Fibroblast of lung (primary cell): ENCODE measurements around the gene MELTF. TPM values are rescaled to one million over a fixed set of nuclear protein-coding genes. Genes with fewer than 3 reads are reported as not detected.

Source experiments
- DNase-seq, 2 donors: peaks; one replicate each; pipeline versions ENCODE4 v3.0.0 to v3.0.0-alpha.2; 2010; ENCODE audit warnings: low read depth in 2 of 2
- H2AFZ ChIP-seq: 2 replicates; pipeline ENCODE4 v1.5.1; 2012; ENCODE audit warnings: low read length, control low read depth, inconsistent platforms
- H3K27ac ChIP-seq: 2 replicates; pipeline ENCODE4 v1.5.1; 2011; ENCODE audit warnings: low read length, control low read depth; ENCODE audit not compliant: insufficient read depth
- H3K27me3 ChIP-seq: 2 replicates; pipeline ENCODE4 v1.5.1; 2011; ENCODE audit warnings: mild to moderate bottlenecking, low read length; ENCODE audit not compliant: control insufficient read depth, insufficient read depth
- H3K36me3 ChIP-seq: 2 replicates; pipeline ENCODE4 v1.5.1; 2011; ENCODE audit warnings: low read length; ENCODE audit not compliant: control insufficient read depth, insufficient read depth
- H3K4me1 ChIP-seq: 2 replicates; pipeline ENCODE4 v1.5.1; 2011; ENCODE audit warnings: low read length; ENCODE audit not compliant: control insufficient read depth, insufficient read depth; ENCODE audit errors: extremely low read depth
- H3K4me2 ChIP-seq: 2 replicates; pipeline ENCODE4 v1.5.1; 2011; ENCODE audit warnings: low read length, control low read depth; ENCODE audit not compliant: insufficient read depth; ENCODE audit errors: extremely low read depth
- H3K4me3 ChIP-seq, 4 experiments: fragments of 200-600 bp in 1 of 4; sonication (generic) in 1 of 4; replicated peaks in 1 of 4; 2 replicates each; pipeline ENCODE4 v1.5.1; 2011 to 2016; ENCODE audit warnings: low read length in 4 of 4, low read depth in 3 of 4, mild to moderate bottlenecking in 3 of 4, control low read depth in 2 of 4, inconsistent platforms in 1 of 4, mixed read lengths in 1 of 4; ENCODE audit not compliant: insufficient read depth in 1 of 4; ENCODE audit errors: control extremely low read depth in 1 of 4
- H3K79me2 ChIP-seq: 2 replicates; pipeline ENCODE4 v1.5.1; 2012; ENCODE audit warnings: mild to moderate bottlenecking, low read length, inconsistent platforms; ENCODE audit not compliant: control insufficient read depth, insufficient read depth
- H3K9ac ChIP-seq: 2 replicates; pipeline ENCODE4 v1.5.1; 2011; ENCODE audit warnings: mild to moderate bottlenecking, low read length, control low read depth; ENCODE audit not compliant: insufficient read depth
- H3K9me3 ChIP-seq: 2 replicates; pipeline ENCODE4 v1.5.1; 2012; ENCODE audit warnings: low read depth, low read length; ENCODE audit not compliant: control insufficient read depth, insufficient read depth
- H4K20me1 ChIP-seq: 2 replicates; pipeline ENCODE4 v1.5.1; 2011; ENCODE audit warnings: low read length; ENCODE audit not compliant: control insufficient read depth, insufficient read depth; ENCODE audit errors: extremely low read depth
- EZH2 ChIP-seq: IDR thresholded peaks from 2 replicates; pipeline ENCODE4 v1.5.1; 2012; ENCODE audit warnings: low read length, control low read depth, mild to moderate bottlenecking; ENCODE audit errors: missing control alignments
- polyA plus RNA-seq, 2 donors: library from polyadenylated mRNA; depleted of rRNA in 1 of 2; stranded (reverse) in 1 of 2; unstranded in 1 of 2; fragments of >200 nt; gene quantifications; 2 replicates each; pipeline ENCODE4 v1.2.1, GENCODE V29; 2011 to 2012; ENCODE audit warnings: missing spikeins in 1 of 2
- total RNA-seq: library from RNA; depleted of rRNA; stranded (reverse); fragments of >200 nt; gene quantifications from 2 replicates; pipeline ENCODE4 v1.2.1, GENCODE V29; 2014
- TF ChIP-seq, protein P1 (sequence below), 2 donors: IDR thresholded peaks in 1 of 2; conservative IDR thresholded peaks in 1 of 2; 1 replicate in 1 of 2; 2 replicates in 1 of 2; pipeline ENCODE4 v1.5.1; 2011 to 2012; ENCODE audit warnings: low read length in 2 of 2, control low read depth in 1 of 2, inconsistent platforms in 1 of 2, low read depth in 1 of 2, mild to moderate bottlenecking in 1 of 2

Gene MELTF
- total and polyA plus RNA-seq, 2 donors (not counting 1 experiment from before 2014, with no cell fraction given): 2.7 to 5.0 TPM

- Histone ChIP-seq H3K36me3 (no peaks in the 10 kb centered on the region), H3K4me3 (no peak overlapping the region), H4K20me1 (no peaks in the 10 kb centered on the region), H2AFZ (no peak overlapping the region), H3K79me2 (no peaks in the 10 kb centered on the region), H3K4me1 (peaks cover 14% of the 10 kb centered on the region), H3K27me3 (no peaks in the 10 kb centered on the region), H3K27ac (peak overlapping the region; percentile 48), H3K9me3 (no peaks in the 10 kb centered on the region), H3K9ac (no peak overlapping the region), H3K4me2 (peak overlapping the region; percentile 2)
- peak; percentile 98 to 99 for DNase-seq
- no peak for TF ChIP-seq EZH2
- TF ChIP-seq, protein P1, sequence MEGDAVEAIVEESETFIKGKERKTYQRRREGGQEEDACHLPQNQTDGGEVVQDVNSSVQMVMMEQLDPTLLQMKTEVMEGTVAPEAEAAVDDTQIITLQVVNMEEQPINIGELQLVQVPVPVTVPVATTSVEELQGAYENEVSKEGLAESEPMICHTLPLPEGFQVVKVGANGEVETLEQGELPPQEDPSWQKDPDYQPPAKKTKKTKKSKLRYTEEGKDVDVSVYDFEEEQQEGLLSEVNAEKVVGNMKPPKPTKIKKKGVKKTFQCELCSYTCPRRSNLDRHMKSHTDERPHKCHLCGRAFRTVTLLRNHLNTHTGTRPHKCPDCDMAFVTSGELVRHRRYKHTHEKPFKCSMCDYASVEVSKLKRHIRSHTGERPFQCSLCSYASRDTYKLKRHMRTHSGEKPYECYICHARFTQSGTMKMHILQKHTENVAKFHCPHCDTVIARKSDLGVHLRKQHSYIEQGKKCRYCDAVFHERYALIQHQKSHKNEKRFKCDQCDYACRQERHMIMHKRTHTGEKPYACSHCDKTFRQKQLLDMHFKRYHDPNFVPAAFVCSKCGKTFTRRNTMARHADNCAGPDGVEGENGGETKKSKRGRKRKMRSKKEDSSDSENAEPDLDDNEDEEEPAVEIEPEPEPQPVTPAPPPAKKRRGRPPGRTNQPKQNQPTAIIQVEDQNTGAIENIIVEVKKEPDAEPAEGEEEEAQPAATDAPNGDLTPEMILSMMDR (conservative IDR thresholded peaks at IDR 0.05 in 1 of 2, IDR thresholded peaks at IDR 0.05 in 1 of 2; ENCODE audit: low read depth in 1 of 2, low read length in 2 of 2): no peak
These were observed 2.0 kb upstream of the MELTF start for GRCh38 chr3:197031315-197032285.

DNA sequence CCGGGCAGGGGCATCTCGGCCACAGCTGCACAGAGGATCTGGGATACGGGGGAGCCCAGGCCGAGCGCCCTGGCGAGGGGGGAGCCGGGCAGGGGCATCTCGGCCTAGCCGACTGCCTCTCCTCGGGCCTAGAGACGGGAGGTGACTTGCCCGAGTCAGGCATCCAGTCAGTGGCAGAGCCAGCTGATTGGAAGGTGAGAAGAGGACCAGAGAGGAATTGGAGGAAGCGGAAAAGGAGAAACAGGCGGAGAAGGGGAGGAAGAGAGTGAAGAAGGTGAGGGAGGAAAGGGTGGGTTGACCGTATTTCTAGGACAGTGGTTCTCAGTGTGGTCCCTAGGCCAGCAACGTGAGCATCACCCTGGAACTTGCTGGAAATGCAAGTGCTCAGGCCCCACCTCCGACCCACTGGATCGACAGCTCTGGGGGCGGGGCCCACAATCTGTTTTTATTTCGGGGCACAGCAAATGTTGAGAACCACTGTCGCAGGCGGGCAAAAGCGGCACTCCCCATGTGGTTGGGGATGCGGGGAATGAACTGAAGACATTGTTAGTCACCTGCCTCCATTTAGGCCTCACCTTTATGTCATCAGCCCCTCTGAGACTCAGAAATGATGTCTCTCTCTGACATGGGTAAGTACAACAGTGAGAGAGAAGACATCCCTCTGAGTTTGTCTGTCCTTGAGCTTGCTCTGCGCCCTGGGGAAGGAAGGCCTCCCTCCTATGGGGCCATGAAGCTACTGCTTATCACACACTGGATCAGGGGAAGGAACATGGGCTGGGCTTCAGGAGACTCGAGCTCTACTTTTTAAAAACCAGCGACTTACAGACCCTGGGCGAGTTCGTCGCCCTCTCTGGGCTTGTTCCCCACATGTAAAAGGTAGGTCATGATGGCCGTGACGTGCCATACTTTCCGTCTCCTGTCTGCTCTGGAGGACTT, 1.0 kb upstream of the MELTF start:
- peak overlapping the region; percentile 48 for H3K27ac ChIP-seq
- H2AFZ ChIP-seq: no peak overlapping the region
- H3K9ac ChIP-seq: no peak overlapping the region
- H3K27me3 ChIP-seq: no peaks in the 10 kb centered on the region
- H4K20me1 ChIP-seq: no peaks in the 10 kb centered on the region
- peaks cover 14% of the 10 kb centered on the region for H3K4me1 ChIP-seq
- TF ChIP-seq, protein P1 (conservative IDR thresholded peaks at IDR 0.05 in 1 of 2, IDR thresholded peaks at IDR 0.05 in 1 of 2; ENCODE audit: low read depth in 1 of 2, low read length in 2 of 2): no peak
- TF ChIP-seq EZH2: no peak
- no peak for DNase-seq
- H3K4me2 ChIP-seq: no peak overlapping the region
- H3K36me3 ChIP-seq: no peaks in the 10 kb centered on the region
- H3K4me3 ChIP-seq: no peak overlapping the region
- H3K9me3 ChIP-seq: no peaks in the 10 kb centered on the region
- no peaks in the 10 kb centered on the region for H3K79me2 ChIP-seq
